HepG2 (cell line): Measurements from ENCODE around the gene POP7. TPM values are rescaled to one million over a fixed set of nuclear protein-coding genes. Genes with fewer than 3 reads are reported as not detected.
A peak's percentile ranks its signal among the peaks of the same experiment; 100 is the strongest.

Experiments used
- AHR ChIP-seq: IDR thresholded peaks from 2 replicates; pipeline ENCODE4 v1.6.1; 2018; ENCODE audit warnings: missing genetic modification reagents, missing compliant biosample characterization
- FOXJ3 ChIP-seq: sonication (generic); formaldehyde crosslinking; IDR thresholded peaks from 2 replicates; pipeline ENCODE4 v1.4.0; 2020; ENCODE audit warnings: missing genetic modification reagents, mild to moderate bottlenecking, borderline replicate concordance
- KDM4B ChIP-seq: sonication (generic); formaldehyde crosslinking; IDR thresholded peaks from 2 replicates; pipeline ENCODE4 v1.4.0; 2020; ENCODE audit warnings: missing genetic modification reagents
- MEIS2 ChIP-seq: sonication (generic); formaldehyde crosslinking; IDR thresholded peaks from 2 replicates; pipeline ENCODE4 v1.9.0; 2021; ENCODE audit warnings: mild to moderate bottlenecking, missing genetic modification reagents
- NR2F1 ChIP-seq, 2 experiments: fragments of 450-650 bp in 1 of 2; formaldehyde crosslinking in 1 of 2; IDR thresholded peaks; 2 replicates each; pipeline versions ENCODE4 v1.5.0 to v1.6.1; 2016 to 2020; ENCODE audit warnings: mild to moderate bottlenecking in 1 of 2, missing compliant biosample characterization in 1 of 2, missing genetic modification reagents in 1 of 2, moderate library complexity in 1 of 2
- RARG ChIP-seq: sonication (generic); formaldehyde crosslinking; IDR thresholded peaks from 2 replicates; pipeline ENCODE4 v1.4.0; 2020; ENCODE audit warnings: low read depth, mild to moderate bottlenecking, missing genetic modification reagents
- RBFOX2 ChIP-seq: fragments of 200-400 bp; formaldehyde crosslinking; IDR thresholded peaks from 2 replicates; pipeline ENCODE4 v1.6.1; 2017; ENCODE audit warnings: low read depth, mild to moderate bottlenecking, low read length
- SALL1 ChIP-seq: sonication (generic); formaldehyde crosslinking; IDR thresholded peaks from 2 replicates; pipeline ENCODE4 v1.8.0; 2022; ENCODE audit warnings: mild to moderate bottlenecking, missing genetic modification reagents
- SCMH1 ChIP-seq: sonication (generic); formaldehyde crosslinking; IDR thresholded peaks from 2 replicates; pipeline ENCODE4 v1.9.0; 2021; ENCODE audit warnings: missing genetic modification reagents, mild to moderate bottlenecking, borderline replicate concordance
- SKI ChIP-seq: fragments of 450-650 bp; IDR thresholded peaks from one replicate; pipeline ENCODE4 v1.6.1; 2018; ENCODE audit warnings: mild to moderate bottlenecking; ENCODE audit not compliant: partially characterized antibody
- SRF ChIP-seq: IDR thresholded peaks from 2 replicates; pipeline ENCODE4 v1.6.1; 2011; ENCODE audit warnings: mild to moderate bottlenecking, low read depth, low read length, moderate library complexity
- STAG1 ChIP-seq: sonication (generic); formaldehyde crosslinking; IDR thresholded peaks from 2 replicates; pipeline ENCODE4 v1.4.0; 2020; ENCODE audit warnings: missing genetic modification reagents
- TSC22D2 ChIP-seq: sonication (generic); formaldehyde crosslinking; IDR thresholded peaks from 2 replicates; pipeline ENCODE4 v1.5.1; 2020; ENCODE audit warnings: missing genetic modification reagents, mild to moderate bottlenecking, borderline replicate concordance
- ZC3H13 ChIP-seq: sonication (generic); formaldehyde crosslinking; IDR thresholded peaks from 2 replicates; pipeline ENCODE4 v1.8.1; 2023; ENCODE audit warnings: mild to moderate bottlenecking, missing genetic modification reagents, moderate library complexity
- ZNF160 ChIP-seq: sonication (generic); formaldehyde crosslinking; IDR thresholded peaks from 2 replicates; pipeline ENCODE4 v1.8.0; 2022; ENCODE audit warnings: mild to moderate bottlenecking, inconsistent platforms, missing genetic modification reagents
- ZNF562 ChIP-seq: sonication (generic); formaldehyde crosslinking; IDR thresholded peaks from 2 replicates; pipeline ENCODE4 v1.8.0; 2022; ENCODE audit warnings: missing genetic modification reagents, borderline replicate concordance
- ZNF563 ChIP-seq: sonication (generic); formaldehyde crosslinking; IDR thresholded peaks from 2 replicates; pipeline ENCODE4 v1.8.0; 2022; ENCODE audit warnings: mild to moderate bottlenecking, moderate library complexity, missing genetic modification reagents
- ZNF780A ChIP-seq: sonication (generic); formaldehyde crosslinking; IDR thresholded peaks from 2 replicates; pipeline ENCODE4 v1.8.0; 2022; ENCODE audit warnings: mild to moderate bottlenecking, missing genetic modification reagents, moderate library complexity
- polyA plus RNA-seq, 8 experiments: library from polyadenylated mRNA; depleted of rRNA in 3 of 8; stranded (reverse) in 7 of 8; unstranded in 1 of 8; fragments of >200 nt; fragmentation: Illumina TruSeq in 4 of 8; extraction: Trizol in 4 of 8; gene quantifications; 2 replicates each; pipeline versions ENCODE4 v1.2.1 to v1.2.3, GENCODE V29; 2011 to 2016; ENCODE audit warnings: low read depth in 4 of 8, missing spikeins in 1 of 8, mixed read lengths in 1 of 8; ENCODE audit not compliant: insufficient read depth in 1 of 8
- total RNA-seq, 5 experiments: library from RNA; depleted of rRNA; stranded (reverse); fragments of >200 nt; fragmentation: Illumina TruSeq; extraction: Trizol; gene quantifications; 2 replicates each; pipeline ENCODE4 v1.2.3, GENCODE V29; 2016; ENCODE audit warnings: low read depth in 1 of 5
- TF ChIP-seq, protein P1 (sequence below): IDR thresholded peaks from 2 replicates; pipeline ENCODE4 v1.6.1; 2018; ENCODE audit warnings: missing genetic modification reagents
- TF ChIP-seq, protein P2 (sequence below): sonication (generic); formaldehyde crosslinking; IDR thresholded peaks from 2 replicates; pipeline ENCODE4 v1.8.0; 2022; ENCODE audit warnings: missing genetic modification reagents, mild to moderate bottlenecking, inconsistent platforms, borderline replicate concordance
- TF ChIP-seq, protein P3 (sequence below): sonication (generic); formaldehyde crosslinking; IDR thresholded peaks from 2 replicates; pipeline ENCODE4 v1.4.0; 2020; ENCODE audit warnings: missing genetic modification reagents, borderline replicate concordance
- TF ChIP-seq, protein P4 (sequence below): sonication (generic); formaldehyde crosslinking; IDR thresholded peaks from 2 replicates; pipeline ENCODE4 v1.4.0; 2020; ENCODE audit warnings: missing genetic modification reagents
- TF ChIP-seq, protein P5 (sequence below): IDR thresholded peaks from 2 replicates; pipeline ENCODE4 v1.6.1; 2016; ENCODE audit warnings: low read depth, control low read depth

Gene POP7
- total and polyA plus RNA-seq, 2 of the 13 experiments (the other 11 are each of a cell fraction or from before 2014, with no cell fraction given), result 63.9 to 91.1 TPM

DNA sequence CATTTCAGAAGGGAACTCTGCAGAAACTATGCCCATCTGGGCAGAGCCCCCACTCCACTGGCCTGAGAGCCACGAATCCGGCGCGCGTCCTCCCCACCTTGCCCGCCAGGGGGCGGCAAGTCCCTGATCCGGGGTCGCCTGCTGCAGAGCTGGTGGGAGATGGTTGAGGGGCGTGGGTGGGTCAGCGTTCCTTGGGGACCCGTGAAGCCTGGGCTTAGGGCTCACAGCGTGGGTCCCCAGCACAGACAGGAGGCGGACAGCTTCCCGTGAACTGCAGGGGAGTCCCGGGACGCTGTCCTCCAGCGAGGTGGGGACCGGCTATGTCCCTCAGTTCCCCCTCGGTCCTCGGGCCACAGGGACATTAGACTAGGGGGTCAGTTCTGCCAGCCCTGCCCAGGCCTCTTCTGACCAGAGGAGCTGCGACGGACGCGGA, 585 bp upstream of the POP7 start (continued):
- TF ChIP-seq ZNF563 (CRISPR knock-in tag) (peak; percentile 87), NR2F1 (CRISPR knock-in tag; IDR thresholded peaks at IDR 0.05) (peak; percentile 20 to 24; a peak in 1 of 4 replicates), ZNF160 (no peak; the same call in 1 of the 2 replicates), RARG (CRISPR knock-in tag) (0 out of 2 replicates have a peak, but pooled peaks have one; percentile 67), SKI (peak; percentile 24), ZNF562 (CRISPR knock-in tag) (no peak), ZC3H13 (no peak), MEIS2 (peak; percentile 70), KDM4B (CRISPR knock-in tag) (no peak), SALL1 (no peak; the same call in 1 of the 2 replicates), SCMH1 (no peak), SRF (no peak), FOXJ3 (CRISPR knock-in tag) (peak; percentile 63; the same call in 1 of the 2 replicates), ZNF780A (CRISPR knock-in tag) (no peak), RBFOX2 (no peak), AHR (CRISPR knock-in tag) (0 out of 2 replicates have a peak, but pooled peaks have one; percentile 16), STAG1 (CRISPR knock-in tag) (peak; percentile 89), TSC22D2 (CRISPR knock-in tag) (no peak)
- TF ChIP-seq, protein P1, sequence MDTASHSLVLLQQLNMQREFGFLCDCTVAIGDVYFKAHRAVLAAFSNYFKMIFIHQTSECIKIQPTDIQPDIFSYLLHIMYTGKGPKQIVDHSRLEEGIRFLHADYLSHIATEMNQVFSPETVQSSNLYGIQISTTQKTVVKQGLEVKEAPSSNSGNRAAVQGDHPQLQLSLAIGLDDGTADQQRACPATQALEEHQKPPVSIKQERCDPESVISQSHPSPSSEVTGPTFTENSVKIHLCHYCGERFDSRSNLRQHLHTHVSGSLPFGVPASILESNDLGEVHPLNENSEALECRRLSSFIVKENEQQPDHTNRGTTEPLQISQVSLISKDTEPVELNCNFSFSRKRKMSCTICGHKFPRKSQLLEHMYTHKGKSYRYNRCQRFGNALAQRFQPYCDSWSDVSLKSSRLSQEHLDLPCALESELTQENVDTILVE (CRISPR knock-in tag), result peak; percentile 25
- TF ChIP-seq, protein P2, sequence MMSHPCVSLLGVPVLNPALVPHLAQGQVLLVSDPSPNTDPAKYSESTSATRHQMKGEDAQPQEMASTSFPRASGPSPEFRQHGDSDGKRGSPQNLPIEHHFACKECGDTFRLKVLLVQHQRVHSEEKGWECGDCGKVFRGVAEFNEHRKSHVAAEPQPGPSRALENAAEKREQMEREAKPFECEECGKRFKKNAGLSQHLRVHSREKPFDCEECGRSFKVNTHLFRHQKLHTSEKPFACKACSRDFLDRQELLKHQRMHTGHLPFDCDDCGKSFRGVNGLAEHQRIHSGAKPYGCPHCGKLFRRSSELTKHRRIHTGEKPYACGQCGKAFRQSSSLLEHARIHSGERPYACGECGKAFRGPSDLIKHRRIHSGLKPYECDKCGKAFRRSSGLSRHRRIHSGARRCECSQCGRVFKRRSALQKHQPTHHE (CRISPR knock-in tag), result peak; percentile 86
- TF ChIP-seq, protein P3, sequence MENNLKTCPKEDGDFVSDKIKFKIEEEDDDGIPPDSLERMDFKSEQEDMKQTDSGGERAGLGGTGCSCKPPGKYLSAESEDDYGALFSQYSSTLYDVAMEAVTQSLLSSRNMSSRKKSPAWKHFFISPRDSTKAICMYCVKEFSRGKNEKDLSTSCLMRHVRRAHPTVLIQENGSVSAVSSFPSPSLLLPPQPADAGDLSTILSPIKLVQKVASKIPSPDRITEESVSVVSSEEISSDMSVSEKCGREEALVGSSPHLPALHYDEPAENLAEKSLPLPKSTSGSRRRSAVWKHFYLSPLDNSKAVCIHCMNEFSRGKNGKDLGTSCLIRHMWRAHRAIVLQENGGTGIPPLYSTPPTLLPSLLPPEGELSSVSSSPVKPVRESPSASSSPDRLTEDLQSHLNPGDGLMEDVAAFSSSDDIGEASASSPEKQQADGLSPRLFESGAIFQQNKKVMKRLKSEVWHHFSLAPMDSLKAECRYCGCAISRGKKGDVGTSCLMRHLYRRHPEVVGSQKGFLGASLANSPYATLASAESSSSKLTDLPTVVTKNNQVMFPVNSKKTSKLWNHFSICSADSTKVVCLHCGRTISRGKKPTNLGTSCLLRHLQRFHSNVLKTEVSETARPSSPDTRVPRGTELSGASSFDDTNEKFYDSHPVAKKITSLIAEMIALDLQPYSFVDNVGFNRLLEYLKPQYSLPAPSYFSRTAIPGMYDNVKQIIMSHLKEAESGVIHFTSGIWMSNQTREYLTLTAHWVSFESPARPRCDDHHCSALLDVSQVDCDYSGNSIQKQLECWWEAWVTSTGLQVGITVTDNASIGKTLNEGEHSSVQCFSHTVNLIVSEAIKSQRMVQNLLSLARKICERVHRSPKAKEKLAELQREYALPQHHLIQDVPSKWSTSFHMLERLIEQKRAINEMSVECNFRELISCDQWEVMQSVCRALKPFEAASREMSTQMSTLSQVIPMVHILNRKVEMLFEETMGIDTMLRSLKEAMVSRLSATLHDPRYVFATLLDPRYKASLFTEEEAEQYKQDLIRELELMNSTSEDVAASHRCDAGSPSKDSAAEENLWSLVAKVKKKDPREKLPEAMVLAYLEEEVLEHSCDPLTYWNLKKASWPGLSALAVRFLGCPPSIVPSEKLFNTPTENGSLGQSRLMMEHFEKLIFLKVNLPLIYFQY (CRISPR knock-in tag), result no peak
- TF ChIP-seq, protein P4, sequence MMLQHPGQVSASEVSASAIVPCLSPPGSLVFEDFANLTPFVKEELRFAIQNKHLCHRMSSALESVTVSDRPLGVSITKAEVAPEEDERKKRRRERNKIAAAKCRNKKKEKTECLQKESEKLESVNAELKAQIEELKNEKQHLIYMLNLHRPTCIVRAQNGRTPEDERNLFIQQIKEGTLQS (CRISPR knock-in tag), result 0 out of 2 replicates have a peak, but pooled peaks have one; percentile 2
- TF ChIP-seq, protein P5, sequence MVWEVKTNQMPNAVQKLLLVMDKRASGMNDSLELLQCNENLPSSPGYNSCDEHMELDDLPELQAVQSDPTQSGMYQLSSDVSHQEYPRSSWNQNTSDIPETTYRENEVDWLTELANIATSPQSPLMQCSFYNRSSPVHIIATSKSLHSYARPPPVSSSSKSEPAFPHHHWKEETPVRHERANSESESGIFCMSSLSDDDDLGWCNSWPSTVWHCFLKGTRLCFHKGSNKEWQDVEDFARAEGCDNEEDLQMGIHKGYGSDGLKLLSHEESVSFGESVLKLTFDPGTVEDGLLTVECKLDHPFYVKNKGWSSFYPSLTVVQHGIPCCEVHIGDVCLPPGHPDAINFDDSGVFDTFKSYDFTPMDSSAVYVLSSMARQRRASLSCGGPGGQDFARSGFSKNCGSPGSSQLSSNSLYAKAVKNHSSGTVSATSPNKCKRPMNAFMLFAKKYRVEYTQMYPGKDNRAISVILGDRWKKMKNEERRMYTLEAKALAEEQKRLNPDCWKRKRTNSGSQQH (CRISPR knock-in tag), result 0 out of 2 replicates have a peak, but pooled peaks have one; percentile 7
